ENCODE results near the gene MDH2.
"Not testable (repeated sequence)": the region's sequence is repeated elsewhere in the genome, so short reads cannot be mapped to it uniquely, and the experiment has no call there.

Gene MDH2

DNA sequence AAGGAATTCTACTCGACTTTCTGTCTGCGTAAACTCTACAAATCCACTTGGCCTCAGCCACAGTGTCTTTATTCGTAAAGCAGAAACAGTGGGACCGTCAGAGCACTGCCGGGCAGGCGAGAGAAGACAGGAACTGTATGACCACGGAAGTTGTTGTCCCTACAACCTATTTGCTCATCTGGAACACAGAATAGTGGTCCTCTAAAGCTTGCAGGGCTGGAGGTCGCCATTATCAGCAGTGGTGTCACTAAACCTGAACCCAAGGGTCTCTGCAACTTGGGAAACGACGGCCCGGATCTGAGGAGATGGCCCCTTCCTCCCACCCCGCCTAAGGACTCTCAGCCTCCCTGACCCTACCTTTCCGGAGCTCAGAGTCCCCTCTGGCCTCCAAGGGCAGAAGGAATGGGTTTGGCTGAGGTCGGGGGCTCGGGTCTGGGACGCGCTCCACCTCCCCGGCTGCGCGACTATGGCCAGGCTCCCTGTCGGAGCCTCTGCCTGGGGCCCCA is 548 bp upstream of the MDH2 start:
- no peak for DNase-seq (ENCODE audit: low spot score)

DNA sequence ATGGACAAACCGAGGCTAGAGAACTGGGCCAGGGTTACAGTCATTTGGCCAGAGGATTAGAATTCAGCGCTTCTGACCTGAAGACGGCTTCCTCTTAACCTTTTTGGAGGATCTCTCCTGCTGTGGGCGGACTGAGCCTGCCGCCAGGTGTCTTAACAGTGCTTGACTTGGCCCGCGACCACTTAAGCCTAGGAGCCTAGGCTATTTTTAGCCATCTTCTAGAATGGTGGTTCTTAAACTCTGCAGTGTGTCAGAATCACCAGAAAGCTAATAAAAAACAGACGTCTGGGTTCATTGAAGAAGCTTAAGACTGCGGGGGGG is 722 bp downstream of the MDH2 start:
- peak; percentile 20 for DNase-seq (ENCODE audit: low spot score)

DNA sequence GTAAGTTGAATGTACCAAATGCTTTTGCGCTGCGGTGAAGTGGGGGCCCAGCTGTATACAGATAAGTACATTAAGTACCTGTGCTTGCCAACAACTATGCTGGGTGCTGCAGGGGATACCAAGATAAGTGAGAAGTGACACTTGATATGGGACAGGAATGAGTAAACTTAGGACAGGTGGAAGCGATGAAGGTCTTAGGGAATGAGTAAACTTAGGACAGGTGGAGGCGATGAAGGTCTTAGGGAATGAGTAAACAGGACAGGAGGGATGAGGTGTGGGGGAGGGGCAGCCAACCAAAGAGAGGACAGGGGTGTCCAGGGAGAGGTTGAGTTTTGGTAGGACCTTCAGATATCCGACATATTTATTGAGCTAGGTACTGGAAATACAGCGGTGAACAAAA is 1.4 kb downstream of the MDH2 start:
- DNase-seq (ENCODE audit: low spot score), result no peak

DNA sequence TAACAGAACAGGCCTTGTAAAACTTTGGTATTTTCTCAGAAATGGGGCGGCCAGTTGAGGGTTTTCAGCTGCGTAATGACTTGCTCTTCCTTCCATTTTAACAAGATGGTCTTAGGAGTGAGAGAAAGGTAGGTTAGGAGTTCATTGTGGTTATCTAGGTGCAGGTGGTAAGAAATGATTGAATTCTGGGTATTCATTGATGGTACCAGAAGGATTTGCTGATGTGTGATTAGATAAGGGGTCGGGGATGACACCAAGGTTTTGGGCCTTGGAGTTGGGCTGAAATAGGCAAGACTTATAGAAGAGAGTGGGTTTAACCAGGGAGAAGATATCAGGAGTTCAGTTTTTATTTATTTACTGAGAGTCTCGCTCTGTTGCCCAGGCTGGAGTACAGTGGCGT is 2.6 kb downstream of the MDH2 start:
- no peak for DNase-seq (ENCODE audit: low spot score)

DNA sequence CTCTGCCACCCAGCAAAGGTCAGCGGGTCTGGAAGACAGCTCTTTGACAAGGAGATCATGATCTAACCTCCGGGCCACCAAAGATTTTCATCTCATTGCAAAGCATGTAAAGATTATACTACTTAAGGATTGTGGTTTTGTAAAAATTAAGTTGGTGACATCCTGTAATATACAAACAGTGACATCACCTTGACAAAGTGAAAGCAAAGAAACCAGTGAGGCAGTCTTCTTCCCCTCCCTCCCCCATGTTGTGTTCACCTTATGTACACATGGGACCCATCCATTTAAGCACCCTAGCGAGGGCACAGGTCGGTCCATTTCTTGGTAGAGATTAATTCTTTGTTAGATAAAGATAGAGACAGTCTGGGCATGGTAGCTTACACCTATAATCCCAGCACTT is 3.9 kb downstream of the MDH2 start:
- no peak for DNase-seq (ENCODE audit: low spot score)

DNA sequence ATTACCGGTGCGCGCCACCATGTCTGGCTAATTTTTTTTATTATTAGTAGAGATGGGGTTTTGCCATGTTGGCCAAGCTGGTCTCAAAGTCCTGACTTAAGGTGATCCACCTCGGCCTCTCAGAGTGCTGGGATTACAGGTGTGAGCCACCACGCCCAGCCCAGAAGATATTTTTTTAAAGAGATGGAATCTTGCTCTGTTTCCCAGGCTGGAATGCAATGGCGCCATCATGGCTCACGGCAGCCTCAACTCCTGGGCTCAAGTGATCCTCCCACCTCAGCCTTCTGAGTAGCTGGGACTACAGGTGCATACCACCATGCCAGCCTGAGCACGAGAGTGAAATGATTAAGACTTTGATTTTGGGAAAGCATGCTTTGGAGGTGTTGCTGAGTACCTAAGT is 4.8 kb downstream of the MDH2 start:
- not testable (repeated sequence) for DNase-seq (ENCODE audit: low spot score)

DNA sequence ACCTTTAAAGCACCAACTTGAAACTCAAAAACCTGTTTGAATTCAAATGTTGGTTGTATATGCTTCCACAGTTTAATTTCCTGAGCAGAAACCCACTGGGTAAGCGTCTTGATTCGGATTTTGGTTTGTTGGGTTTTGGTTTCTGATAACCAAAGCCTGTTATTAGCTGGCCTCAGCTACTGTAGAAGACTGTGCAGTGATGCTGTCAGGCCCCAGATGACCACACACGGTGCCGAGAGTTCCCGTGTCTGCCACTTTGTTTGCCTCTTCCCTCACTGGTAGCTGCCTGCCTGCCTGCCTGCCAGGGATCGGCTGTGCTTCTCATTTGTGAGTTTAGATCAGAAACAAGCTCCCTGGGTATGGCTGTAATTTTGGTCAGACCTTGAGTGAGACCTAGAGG is 5.6 kb downstream of the MDH2 start:
- no peak for DNase-seq (ENCODE audit: low spot score)

DNA sequence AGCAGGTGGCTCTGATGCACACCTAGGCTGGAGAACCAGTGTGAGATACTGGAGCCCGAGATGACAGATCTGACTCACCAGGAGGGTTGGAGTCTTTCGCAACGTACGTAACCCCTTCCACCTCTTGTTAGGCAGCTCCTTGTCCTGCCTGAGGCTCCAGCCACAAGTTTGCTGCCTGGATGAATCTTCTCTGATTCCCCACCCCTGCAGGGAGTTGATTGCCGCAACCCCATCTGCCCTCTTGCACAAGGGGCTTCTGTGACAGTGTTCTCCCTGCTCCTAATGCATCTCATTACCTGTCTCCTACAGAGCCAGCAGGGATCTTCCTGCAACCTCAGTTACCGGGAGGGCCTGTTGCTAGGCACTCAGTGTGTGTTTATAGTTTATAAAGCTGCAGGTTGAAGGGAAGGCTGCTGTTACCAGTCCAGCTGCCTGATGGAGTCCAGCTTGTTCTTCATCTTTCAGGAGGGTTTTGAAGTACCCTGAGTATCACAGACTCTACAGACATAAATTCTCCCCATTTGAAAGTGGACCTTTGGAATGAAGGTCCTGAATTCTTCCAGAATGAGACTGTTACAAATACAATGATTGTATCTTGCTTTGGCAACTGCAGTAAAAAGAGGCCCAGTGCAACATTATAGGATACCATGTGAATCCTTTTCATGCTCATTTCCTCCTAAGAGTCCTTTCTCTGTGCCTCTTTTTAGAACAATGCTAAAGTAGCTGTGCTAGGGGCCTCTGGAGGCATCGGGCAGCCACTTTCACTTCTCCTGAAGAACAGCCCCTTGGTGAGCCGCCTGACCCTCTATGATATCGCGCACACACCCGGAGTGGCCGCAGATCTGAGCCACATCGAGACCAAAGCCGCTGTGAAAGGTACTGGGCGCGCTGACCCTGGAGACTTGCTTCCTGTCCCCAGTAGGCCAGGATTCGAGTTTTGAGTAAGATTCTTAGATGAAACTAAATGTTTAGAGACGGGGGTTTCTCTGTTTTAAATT is 6.5 kb downstream of the MDH2 start:
- no peak for DNase-seq (ENCODE audit: low spot score)

DNA sequence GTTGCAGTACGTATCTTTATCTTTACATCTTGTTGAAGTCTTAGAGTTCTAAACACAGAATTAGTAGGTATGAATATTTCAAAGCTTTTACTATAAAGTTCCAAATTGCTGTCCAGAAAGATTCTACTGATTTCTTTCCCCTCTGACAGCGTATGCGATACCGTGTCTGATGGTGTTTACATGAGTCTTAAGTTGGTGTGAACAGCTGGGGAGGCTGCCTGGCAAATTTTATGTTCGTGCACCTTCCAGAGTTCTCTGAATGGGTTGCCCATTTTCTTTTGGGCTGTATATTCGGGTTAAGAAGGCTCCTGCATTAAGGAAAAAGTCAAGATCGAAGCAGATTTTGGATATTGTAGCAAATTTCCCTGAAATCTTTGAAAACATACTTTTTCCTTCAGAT is 8.3 kb downstream of the MDH2 start:
- DNase-seq (ENCODE audit: low spot score), result no peak

DNA sequence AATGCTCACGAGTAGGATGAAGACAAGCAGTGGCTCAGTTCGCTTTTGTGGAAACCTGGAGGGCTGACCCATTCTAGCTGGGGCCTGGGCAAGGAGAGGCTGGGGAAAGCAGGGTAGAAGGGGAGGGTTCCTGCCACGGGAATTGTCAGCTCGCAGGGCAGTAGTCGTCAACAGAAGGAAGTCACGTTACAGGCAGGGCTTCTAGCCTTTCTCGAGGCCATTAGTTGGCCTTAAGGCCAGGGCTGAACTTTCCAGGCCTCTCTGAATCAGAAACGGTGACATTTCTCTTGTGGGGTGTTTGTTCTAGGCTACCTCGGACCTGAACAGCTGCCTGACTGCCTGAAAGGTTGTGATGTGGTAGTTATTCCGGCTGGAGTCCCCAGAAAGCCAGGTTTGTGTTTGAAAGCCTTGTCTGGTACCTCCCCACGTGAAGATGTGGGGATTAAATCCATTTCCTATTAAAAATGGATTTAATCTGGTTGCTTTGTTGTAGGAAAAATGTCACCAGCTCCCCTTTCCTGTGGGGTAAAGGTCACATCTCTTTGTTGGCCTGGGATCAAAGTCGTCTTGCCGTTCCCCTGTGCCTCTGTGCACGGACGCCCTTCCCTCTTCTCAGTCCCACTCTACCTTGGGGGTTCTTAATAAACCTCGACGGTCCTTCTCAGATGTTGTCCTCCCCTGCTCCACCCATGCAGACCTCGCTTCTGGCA is 9.4 kb downstream of the MDH2 start:
- DNase-seq (ENCODE audit: low spot score), result no peak

DNA sequence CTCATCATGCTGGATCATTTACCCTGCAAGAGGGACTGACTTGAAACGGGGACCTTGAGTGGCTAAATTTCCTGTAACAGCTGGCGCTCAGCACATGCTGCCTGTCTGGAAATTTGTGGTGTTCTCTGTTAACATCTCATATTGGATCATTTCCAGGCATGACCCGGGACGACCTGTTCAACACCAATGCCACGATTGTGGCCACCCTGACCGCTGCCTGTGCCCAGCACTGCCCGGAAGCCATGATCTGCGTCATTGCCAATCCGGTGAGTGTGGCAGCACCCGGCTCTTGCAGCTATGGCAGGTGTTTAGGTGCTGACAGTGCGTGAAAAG is 9.9 kb downstream of the MDH2 start:
- DNase-seq (ENCODE audit: low spot score), result no peak

DNA sequence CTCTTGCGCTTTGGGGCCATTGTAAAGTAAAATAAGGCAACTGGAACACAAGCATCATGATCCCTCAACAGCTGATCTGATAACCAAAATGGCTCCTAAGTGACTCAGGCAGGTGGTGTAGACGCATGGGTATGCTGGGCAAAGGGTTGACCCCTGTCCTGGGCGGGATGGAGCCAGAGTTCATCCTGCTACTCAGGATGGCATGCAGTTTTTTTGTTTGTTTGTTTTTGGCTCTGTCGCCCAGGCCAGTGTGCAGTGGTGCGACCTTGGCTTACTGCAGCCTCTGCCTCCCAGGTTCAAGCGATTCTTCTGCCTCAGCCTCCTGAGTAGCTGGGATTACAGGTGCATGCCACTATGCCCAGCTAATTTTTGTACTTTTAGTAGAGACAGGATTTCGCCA is 10.8 kb downstream of the MDH2 start:
- DNase-seq (ENCODE audit: low spot score), result not testable (repeated sequence)

DNA sequence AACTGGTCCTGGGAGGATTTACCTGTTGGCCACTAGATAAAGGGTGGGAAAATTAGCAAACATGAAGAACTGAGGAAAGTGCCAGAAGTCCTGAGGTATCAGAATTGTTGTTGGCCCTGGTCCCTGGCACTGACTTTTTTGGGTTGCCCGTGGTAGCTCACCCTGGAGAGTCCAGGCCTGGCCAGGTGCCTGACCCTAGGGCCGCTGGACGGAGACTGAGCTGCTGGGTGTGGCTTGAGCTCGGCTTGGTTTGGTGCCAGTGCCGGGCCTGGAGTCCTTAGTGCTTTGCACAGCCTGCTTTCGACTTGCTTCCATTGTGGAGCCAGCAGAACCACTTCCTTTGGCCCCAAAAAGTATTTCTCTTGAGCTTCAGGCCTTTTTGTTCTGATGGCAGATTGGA is 12.9 kb downstream of the MDH2 start:
- DNase-seq (ENCODE audit: low spot score), result no peak

DNA sequence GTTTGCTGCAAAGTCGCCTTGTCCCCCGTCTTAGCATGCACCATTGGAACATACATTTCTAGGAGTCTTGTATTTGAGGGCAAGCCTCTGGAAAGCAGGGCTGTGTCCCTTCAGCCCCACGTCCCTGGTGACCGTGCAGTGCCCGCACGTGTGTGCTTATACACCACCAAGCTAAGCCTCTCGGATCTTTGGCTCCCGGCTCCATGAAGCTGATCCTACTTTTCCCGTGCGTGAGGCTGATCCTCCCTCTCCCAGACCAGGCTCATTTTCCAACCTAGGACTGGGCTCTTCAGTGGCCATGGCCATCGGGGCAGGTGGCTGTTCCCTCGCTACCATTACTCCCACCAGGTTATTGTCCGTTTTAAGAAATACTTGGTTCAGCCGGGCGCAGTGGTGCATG is 14.3 kb downstream of the MDH2 start:
- no peak for DNase-seq (ENCODE audit: low spot score)

DNA sequence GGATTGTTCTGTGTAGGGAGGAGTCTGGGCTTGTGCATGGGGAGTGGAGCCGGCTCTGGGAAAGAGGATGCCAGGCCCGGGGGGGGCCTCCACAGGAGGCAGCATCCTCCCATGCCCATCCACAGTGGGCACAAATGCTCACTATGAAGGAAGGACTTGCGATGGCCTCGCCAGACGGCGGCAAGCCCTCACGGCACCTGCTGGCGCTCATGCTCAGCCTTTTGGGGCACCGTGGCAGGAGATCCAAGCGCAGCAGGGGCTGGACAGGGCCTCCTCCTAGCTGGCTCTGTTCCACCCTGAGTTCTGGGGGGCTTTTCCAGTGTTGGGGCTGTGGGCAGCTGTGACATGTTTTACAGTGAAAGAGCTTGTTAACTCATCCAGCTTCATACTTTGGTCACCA is 15.2 kb downstream of the MDH2 start:
- no peak for DNase-seq (ENCODE audit: low spot score)

DNA sequence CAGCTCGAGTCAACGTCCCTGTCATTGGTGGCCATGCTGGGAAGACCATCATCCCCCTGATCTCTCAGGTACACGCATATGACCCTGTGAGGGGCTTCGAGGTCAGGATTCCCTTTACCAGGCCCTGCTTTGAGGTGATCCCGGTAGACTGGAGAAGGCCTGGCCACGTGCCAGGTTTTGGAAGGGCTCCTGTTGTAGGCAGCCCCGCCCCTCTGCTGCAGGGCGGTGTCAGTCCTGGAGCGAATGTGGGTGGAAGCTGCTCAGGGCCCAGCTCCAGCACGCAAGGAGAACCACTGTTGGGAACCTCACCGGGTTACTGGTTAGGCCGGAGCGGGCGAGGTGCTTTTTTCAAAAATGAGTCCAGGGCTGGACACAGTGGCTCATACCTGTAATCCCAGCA is 15.6 kb downstream of the MDH2 start:
- no peak for DNase-seq (ENCODE audit: low spot score)

DNA sequence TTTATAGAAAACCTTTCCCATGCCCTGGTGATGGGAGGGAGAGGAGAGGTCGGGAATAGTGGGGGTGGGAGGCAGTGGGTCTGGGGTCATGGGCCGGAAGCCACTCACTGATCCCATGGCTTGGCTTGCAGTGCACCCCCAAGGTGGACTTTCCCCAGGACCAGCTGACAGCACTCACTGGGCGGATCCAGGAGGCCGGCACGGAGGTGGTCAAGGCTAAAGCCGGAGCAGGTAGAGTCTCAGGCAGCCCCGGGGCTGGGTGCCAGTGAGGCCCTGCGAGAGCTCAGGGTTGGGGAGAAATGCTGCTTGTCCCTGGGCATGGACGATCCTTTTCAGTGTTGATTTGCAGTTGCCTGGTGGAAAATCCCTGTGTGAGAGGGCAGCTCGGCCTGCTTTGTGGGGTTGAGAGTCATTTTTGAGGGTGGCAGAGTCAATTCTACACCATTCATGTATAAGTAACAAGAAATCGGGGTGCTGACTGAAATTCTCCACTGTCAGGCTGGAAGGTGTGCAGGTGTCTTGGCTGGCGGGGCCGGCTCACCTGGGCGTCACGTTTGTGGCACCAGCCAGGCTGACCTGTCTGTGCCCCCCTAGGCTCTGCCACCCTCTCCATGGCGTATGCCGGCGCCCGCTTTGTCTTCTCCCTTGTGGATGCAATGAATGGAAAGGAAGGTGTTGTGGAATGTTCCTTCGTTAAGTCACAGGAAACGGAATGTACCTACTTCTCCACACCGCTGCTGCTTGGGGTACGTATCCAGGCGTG is 16.5 kb downstream of the MDH2 start:
- no peak for DNase-seq (ENCODE audit: low spot score)

DNA sequence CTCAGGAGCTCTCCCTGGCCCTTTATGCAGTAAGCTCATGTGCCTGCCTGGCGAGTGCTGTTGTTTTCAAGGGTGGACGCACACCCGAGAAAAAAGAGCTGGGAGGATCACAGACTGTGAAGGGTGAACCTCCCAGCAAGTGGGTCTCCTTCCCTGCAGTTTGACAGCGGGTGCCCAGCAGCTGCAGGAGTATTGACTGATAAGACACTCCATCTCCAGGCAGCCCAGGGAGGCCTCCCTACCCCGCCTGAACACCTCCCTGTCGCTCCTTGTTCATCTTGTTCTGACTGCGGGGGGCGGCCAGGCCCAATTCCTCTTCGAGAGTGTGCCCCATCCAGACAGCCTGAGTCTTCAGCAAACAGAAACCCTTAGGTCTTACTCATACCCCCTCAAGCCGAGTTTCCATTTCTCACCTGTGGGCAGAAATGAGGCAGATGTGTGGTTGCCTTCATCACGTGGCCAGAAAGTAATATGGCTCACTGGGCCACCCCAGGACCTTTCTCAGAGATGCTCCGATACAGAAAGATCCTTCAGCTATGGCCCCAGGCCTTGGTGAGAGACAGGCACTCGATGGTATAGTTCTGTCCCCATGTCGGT is 17.2 kb downstream of the MDH2 start:
- no peak for DNase-seq (ENCODE audit: low spot score)

DNA sequence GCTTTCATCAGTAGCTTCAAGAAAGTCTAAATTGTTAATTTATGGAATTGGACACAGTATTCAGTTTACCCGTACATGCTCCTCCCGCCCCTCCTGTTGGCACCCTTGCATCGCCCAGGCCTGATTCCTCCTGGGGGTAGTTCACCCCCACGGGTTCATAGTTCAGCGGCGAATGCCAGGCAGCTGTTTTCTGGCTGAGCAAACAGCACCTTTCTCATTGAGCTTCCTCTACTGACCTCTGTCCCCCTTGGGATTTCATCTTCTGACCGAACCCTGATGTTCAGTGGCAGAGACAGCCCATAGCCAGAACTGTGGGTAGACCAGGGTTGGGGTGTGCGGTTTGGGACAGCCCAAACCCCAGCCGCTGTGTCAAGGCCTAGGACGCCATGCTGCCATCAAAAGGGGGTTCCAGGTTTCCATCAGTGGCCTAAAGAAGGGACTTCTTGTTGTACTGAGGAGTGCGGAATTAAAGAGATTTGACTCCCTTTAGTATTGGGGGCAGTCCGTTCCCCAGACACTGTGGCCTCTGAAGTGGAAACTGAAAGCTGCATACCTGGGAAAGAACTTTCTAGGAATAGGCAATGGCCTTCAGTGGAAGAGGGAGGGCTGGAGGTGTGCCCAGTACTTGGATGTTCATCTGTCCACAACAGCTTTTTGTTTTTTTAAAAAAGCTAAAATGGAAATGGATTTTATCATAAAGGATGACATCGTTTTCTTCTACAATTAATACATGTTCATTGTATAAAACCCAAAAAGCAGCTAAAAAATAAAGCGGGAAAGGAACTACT is 19.0 kb downstream of the MDH2 start:
- no peak for DNase-seq (ENCODE audit: low spot score)

DNA sequence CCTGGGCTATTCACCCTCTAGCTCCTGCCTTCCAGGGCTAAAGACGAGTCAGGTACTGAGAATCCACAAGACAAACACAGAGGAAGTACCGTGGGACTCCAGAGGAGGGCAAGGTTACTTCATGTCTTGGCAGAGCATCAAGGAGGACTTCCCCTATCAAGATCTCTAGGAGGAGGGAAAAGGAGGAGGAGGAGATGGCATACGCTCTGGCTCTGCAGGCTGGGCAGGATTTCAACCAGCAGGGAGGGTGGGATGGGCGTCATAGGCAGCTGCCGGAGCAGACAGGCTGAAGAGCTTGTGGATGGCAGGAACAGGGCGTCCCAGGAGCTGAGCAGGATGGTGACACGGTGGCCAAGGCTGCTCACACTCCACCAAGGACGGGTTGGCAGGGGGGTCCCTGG is 21.3 kb downstream of the MDH2 start:
- peak; percentile 29 for DNase-seq (ENCODE audit: low spot score)
